Neural cell (in vitro differentiated cells): ENCODE measurements around the gene UBE4A. TPM values are rescaled to one million over a fixed set of nuclear protein-coding genes. Genes with fewer than 3 reads are reported as not detected.

Experiments used
- H2AFZ ChIP-seq: fragments of 200-600, 300-800 bp; sonication (generic), shearing (Covaris generic); 2 replicates; pipeline ENCODE4 v1.6.0; 2014; ENCODE audit warnings: low read depth, mild to moderate bottlenecking, antibody characterized with exemption, low read length, moderate library complexity
- H3F3A ChIP-seq: fragments of 200-600 bp; shearing (Covaris generic); 2 replicates; pipeline ENCODE4 v1.6.1; 2016; ENCODE audit warnings: mild to moderate bottlenecking, moderate library complexity, mixed read lengths, antibody characterized with exemption, low read length; ENCODE audit not compliant: insufficient read depth, poor library complexity, severe bottlenecking
- H3K27ac ChIP-seq: fragments of 200-600, 300-800 bp; sonication (generic), shearing (Covaris generic); 2 replicates; pipeline ENCODE4 v1.5.1; 2014; ENCODE audit warnings: mild to moderate bottlenecking, low read length, moderate library complexity
- H3K27me3 ChIP-seq: fragments of 300-800, 200-600 bp; sonication (generic), shearing (Covaris generic); 2 replicates; pipeline ENCODE4 v1.6.0; 2014; ENCODE audit warnings: mild to moderate bottlenecking, low read depth, low read length, moderate library complexity; ENCODE audit not compliant: insufficient read depth
- H3K36me3 ChIP-seq: fragments of 300-800, 200-600 bp; sonication (generic), shearing (Covaris generic); 2 replicates; pipeline ENCODE4 v1.5.1; 2014; ENCODE audit warnings: mild to moderate bottlenecking, antibody characterized with exemption, low read length, moderate library complexity; ENCODE audit not compliant: insufficient read depth
- H3K4me2 ChIP-seq: fragments of 300-800, 200-600 bp; sonication (generic), shearing (Covaris generic); 2 replicates; pipeline ENCODE4 v1.6.0; 2014; ENCODE audit warnings: mild to moderate bottlenecking, low read length
- H3K4me3 ChIP-seq: fragments of 300-800, 200-600 bp; sonication (generic), shearing (Covaris generic); 2 replicates; pipeline ENCODE4 v1.5.1; 2014; ENCODE audit warnings: mild to moderate bottlenecking, low read length, moderate library complexity
- H3K79me2 ChIP-seq: fragments of 200-600 bp; shearing (Covaris generic); replicated peaks from 2 replicates; pipeline ENCODE4 v1.6.0; 2014; ENCODE audit warnings: mild to moderate bottlenecking, low read length, moderate library complexity; ENCODE audit not compliant: insufficient read depth
- H3K9ac ChIP-seq: fragments of 300-800, 200-600 bp; sonication (generic), shearing (Covaris generic); 2 replicates; pipeline ENCODE4 v1.6.1; 2016; ENCODE audit warnings: mild to moderate bottlenecking, low read length, mixed read lengths
- H3K9me2 ChIP-seq: fragments of 200-600 bp; shearing (Covaris generic); 2 replicates; pipeline ENCODE4 v1.6.1; 2016; ENCODE audit warnings: mild to moderate bottlenecking, low read length, mixed read lengths; ENCODE audit not compliant: insufficient read depth
- H3K9me3 ChIP-seq: fragments of 200-600, 300-800 bp; sonication (generic), shearing (Covaris generic); 2 replicates; pipeline ENCODE4 v1.6.1; 2016; ENCODE audit warnings: mild to moderate bottlenecking, mixed run types, low read length, moderate library complexity, mixed read lengths
- H4K20me1 ChIP-seq: fragments of 200-600 bp; shearing (Covaris generic); 2 replicates; pipeline ENCODE4 v1.6.1; 2016; ENCODE audit warnings: mild to moderate bottlenecking, mixed run types; ENCODE audit not compliant: insufficient read depth
- CTCF ChIP-seq: fragments of 450-650 bp; IDR thresholded peaks from 2 replicates; pipeline ENCODE4 v1.5.1; 2014; ENCODE audit warnings: antibody characterized with exemption, mild to moderate bottlenecking, moderate library complexity; ENCODE audit not compliant: poor library complexity, severe bottlenecking
- EP300 ChIP-seq: fragments of 450-650 bp; conservative IDR thresholded peaks from 2 replicates; pipeline ENCODE4 v1.6.1; 2014; ENCODE audit warnings: antibody characterized with exemption, mild to moderate bottlenecking, moderate library complexity; ENCODE audit not compliant: poor library complexity, severe bottlenecking
- EZH2 ChIP-seq: fragments of 200-600, 300-800 bp; shearing (Covaris generic), sonication (generic); IDR thresholded peaks from 2 replicates; pipeline ENCODE4 v1.6.1; 2014; ENCODE audit warnings: antibody characterized with exemption, low read length, borderline replicate concordance, mild to moderate bottlenecking; ENCODE audit not compliant: insufficient read depth, poor library complexity, severe bottlenecking
- MXI1 ChIP-seq: fragments of 450-650 bp; conservative IDR thresholded peaks from 2 replicates; pipeline ENCODE4 v1.6.1; 2014; ENCODE audit warnings: antibody characterized with exemption, mild to moderate bottlenecking; ENCODE audit not compliant: poor library complexity, severe bottlenecking
- POLR2AphosphoS5 ChIP-seq: IDR thresholded peaks from 2 replicates; pipeline ENCODE4 v1.6.1; 2012
- RAD21 ChIP-seq: fragments of 450-650 bp; conservative IDR thresholded peaks from 2 replicates; pipeline ENCODE4 v1.6.1; 2014; ENCODE audit warnings: antibody characterized with exemption, mild to moderate bottlenecking, moderate library complexity
- REST ChIP-seq: IDR thresholded peaks from 2 replicates; pipeline ENCODE4 v1.6.1; 2012; ENCODE audit warnings: borderline replicate concordance
- SMC3 ChIP-seq: fragments of 450-650 bp; conservative IDR thresholded peaks from 2 replicates; pipeline ENCODE4 v1.6.1; 2014; ENCODE audit warnings: antibody characterized with exemption, mild to moderate bottlenecking, moderate library complexity; ENCODE audit not compliant: poor library complexity
- TAF1 ChIP-seq: IDR thresholded peaks from 2 replicates; pipeline ENCODE4 v1.6.1; 2012; ENCODE audit warnings: low read depth
- polyA plus RNA-seq: library from polyadenylated mRNA; depleted of rRNA; stranded (reverse); fragments of >200 nt; gene quantifications from 2 replicates; pipeline ENCODE4 v1.2.3, GENCODE V29; 2014

UBE4A gene
- polyA plus RNA-seq, 1 donor from 2014 or later, result 36.9 TPM

- H3K4me3 ChIP-seq, result peak overlapping the region; percentile 96
- H3K27ac ChIP-seq, result peak overlapping the region; percentile 98
- peak overlapping the region; percentile 66 for H2AFZ ChIP-seq
- H3K9me2 ChIP-seq, result no peaks in the 10 kb centered on the region
- H3F3A ChIP-seq, result peaks cover 9% of the 10 kb centered on the region
- peaks cover 38% of the 10 kb centered on the region for H3K79me2 ChIP-seq
- H4K20me1 ChIP-seq, result peaks cover 22% of the 10 kb centered on the region
- TF ChIP-seq REST (no peak), EZH2 (no peak), RAD21 (no peak), MXI1 (peak; percentile 62), CTCF (no peak), EP300 (no peak), POLR2AphosphoS5 (peak; percentile 57), SMC3 (peak; percentile 12), TAF1 (no peak)
- peak overlapping the region; percentile 99 for H3K9ac ChIP-seq
- no peaks in the 10 kb centered on the region for H3K36me3 ChIP-seq
- no peaks in the 10 kb centered on the region for H3K9me3 ChIP-seq
- peak overlapping the region; percentile 90 for H3K4me2 ChIP-seq
- H3K27me3 ChIP-seq, result no peaks in the 10 kb centered on the region
Observed at GRCh38 chr11:118435290-118435892, 76.0 kb downstream of the UBE4A start.

GRCh38 chr11:118435893-118436624 is 76.7 kb downstream of the UBE4A start, which contains the start of gene KMT2A:
Gene KMT2A, plus strand, starts transcription at chr11:118436492. Its CDS starts 21 bp downstream, at chr11:118436513.
- H3F3A ChIP-seq, result peaks cover 9% of the 10 kb centered on the region
- H3K9ac ChIP-seq, result peak within 1 kb of the TSS; percentile 99
- peak within 1 kb of the TSS; percentile 96 for H3K4me3 ChIP-seq
- TF ChIP-seq CTCF, result peak; percentile 76
- no peak for TF ChIP-seq RAD21
- TF ChIP-seq EZH2, result no peak
- TF ChIP-seq EP300, result peak; percentile 63
- peak; percentile 73 for TF ChIP-seq REST
- TF ChIP-seq POLR2AphosphoS5, result peak; percentile 75
- no peak for TF ChIP-seq SMC3
- peak; percentile 51 for TF ChIP-seq MXI1
- peak; percentile 56 for TF ChIP-seq TAF1
- no peaks in the 10 kb centered on the region for H3K9me2 ChIP-seq
- peaks cover 28% of the 10 kb centered on the region for H4K20me1 ChIP-seq
- H3K79me2 ChIP-seq, result peaks cover 44% of the 10 kb centered on the region
- H3K9me3 ChIP-seq, result no peaks in the 10 kb centered on the region
- no peaks in the 10 kb centered on the region for H3K27me3 ChIP-seq
- H2AFZ ChIP-seq, result peak within 1 kb of the TSS; percentile 40
- peak within 1 kb of the TSS; percentile 98 for H3K27ac ChIP-seq
- H3K36me3 ChIP-seq, result no peaks in the 10 kb centered on the region
- H3K4me2 ChIP-seq, result peak within 1 kb of the TSS; percentile 90
